ENCODE measurements around the gene STK11IP. TPM values are rescaled to one million over a fixed set of nuclear protein-coding genes. Genes with fewer than 3 reads are reported as not detected.

STK11IP gene
- total RNA-seq, 1 experiment from 2014 or later: 35.6 TPM

DNA sequence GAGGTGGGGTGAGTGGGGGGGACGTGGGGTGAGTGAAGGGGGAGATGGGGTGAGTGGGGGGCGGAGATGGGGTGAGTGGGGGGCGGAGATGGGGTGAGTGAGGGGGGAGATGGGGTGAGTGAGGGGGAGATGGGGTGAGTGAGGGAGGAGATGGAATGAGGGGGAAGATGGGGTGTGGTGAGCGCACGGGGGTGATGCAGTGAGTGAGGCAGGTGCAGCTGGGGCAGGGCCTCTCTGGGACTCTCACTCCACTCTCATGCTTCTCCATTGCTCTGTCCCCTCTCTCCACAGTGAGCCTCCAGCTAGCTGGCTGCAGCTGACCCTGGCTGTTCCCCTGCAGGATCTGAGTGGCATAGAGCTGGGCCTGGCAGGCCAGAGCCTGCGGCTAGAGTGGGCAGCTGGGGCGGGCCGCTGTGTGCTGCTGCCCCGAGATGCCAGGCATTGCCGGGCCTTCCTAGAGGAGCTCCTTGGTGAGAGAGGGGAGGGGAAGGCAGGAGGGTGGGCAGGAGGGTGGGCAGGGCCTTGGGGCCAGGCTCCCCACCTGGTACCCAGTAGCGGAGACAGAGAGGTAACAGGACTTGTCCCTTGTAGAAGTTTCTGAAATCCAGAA lies 15.9 kb downstream of the STK11IP start:
- Histone ChIP-seq H3K27me3 (replicated peaks; ENCODE audit: insufficient read depth, low read depth, low read length, poor library complexity) (no peaks in the 10 kb centered on the region), H3K4me3 (ENCODE audit: low read depth, low read length, poor library complexity, severe bottlenecking) (no peak overlapping the region), H3K4me1 (ENCODE audit: insufficient read depth, low read length, poor library complexity, severe bottlenecking) (no peaks in the 10 kb centered on the region), H3K36me3 (ENCODE audit: insufficient read depth, low read length, poor library complexity, severe bottlenecking) (no peaks in the 10 kb centered on the region), H3K27ac (ENCODE audit: low read depth, low read length, poor library complexity, severe bottlenecking) (no peak overlapping the region), H3K9me3 (ENCODE audit: low read depth, low read length, poor library complexity, severe bottlenecking) (no peaks in the 10 kb centered on the region)
- no peak for TF ChIP-seq CTCF (conservative IDR thresholded peaks at IDR 0.05; ENCODE audit: low read depth, low read length)
- no peak for TF ChIP-seq EZH2 (IDR thresholded peaks at IDR 0.05; ENCODE audit: borderline replicate concordance, low read depth, low read length, poor library complexity, severe bottlenecking)
- intact Hi-C loops (cut with micrococcal nuclease; ENCODE audit: unreplicated experiment): no loop called here
- ChIA-PET CTCF (no interaction called here), POLR2A (ENCODE audit: low non-redundant PET) (no interaction called here)
- no peak for DNase-seq (ENCODE audit: low spot score)
- BruUV-seq (replicated peaks): no TSS peak

DNA sequence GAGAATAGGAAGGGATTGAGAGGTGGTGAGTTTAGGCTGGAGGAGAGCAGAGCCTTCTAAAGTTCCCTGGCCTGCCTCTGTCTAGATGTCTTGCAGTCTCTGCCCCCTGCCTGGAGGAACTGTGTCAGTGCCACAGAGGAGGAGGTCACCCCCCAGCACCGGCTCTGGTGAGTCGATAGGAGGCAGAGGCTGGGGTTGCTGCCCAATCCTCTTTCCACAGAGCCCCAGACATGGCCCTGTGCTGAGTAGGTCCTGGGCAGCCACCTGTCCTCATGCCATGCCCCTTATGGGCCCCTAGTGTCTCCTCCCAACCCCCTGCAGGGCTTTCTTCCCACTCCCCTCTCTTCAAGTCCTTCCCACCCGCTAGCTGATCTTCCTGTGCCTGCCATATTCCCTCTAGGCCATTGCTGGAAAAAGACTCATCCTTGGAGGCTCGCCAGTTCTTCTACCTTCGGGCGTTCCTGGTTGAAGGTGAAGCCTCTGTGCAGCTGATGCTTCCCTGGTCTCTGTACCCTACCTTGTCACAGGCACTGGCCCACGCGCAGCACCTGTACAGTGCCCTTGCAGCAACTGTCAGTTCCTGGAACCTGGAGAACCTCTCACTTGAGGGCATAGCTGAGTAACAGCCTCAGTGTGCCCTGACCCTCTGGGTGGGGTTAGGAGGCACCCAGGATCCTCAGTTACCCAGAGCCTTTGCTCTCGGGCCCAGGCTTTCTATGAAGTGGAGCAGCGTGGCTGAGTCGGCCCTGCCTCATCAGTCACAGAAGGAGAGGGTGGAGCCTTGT lies 16.6 kb downstream of the STK11IP start:
- no TSS peak for BruUV-seq (replicated peaks)
- H3K27me3 ChIP-seq (replicated peaks; ENCODE audit: insufficient read depth, low read depth, low read length, poor library complexity): no peaks in the 10 kb centered on the region
- H3K4me3 ChIP-seq (ENCODE audit: low read depth, low read length, poor library complexity, severe bottlenecking): no peak overlapping the region
- no peaks in the 10 kb centered on the region for H3K4me1 ChIP-seq (ENCODE audit: insufficient read depth, low read length, poor library complexity, severe bottlenecking)
- no peak overlapping the region for H3K27ac ChIP-seq (ENCODE audit: low read depth, low read length, poor library complexity, severe bottlenecking)
- CTCF ChIA-PET: no interaction called here
- no peaks in the 10 kb centered on the region for H3K36me3 ChIP-seq (ENCODE audit: insufficient read depth, low read length, poor library complexity, severe bottlenecking)
- TF ChIP-seq EZH2 (IDR thresholded peaks at IDR 0.05; ENCODE audit: borderline replicate concordance, low read depth, low read length, poor library complexity, severe bottlenecking): no peak
- no peak for TF ChIP-seq CTCF (conservative IDR thresholded peaks at IDR 0.05; ENCODE audit: low read depth, low read length)
- POLR2A ChIA-PET (ENCODE audit: low non-redundant PET): no interaction called here
- H3K9me3 ChIP-seq (ENCODE audit: low read depth, low read length, poor library complexity, severe bottlenecking): no peaks in the 10 kb centered on the region
- no peak for DNase-seq (ENCODE audit: low spot score)
- intact Hi-C loops (cut with micrococcal nuclease; ENCODE audit: unreplicated experiment): no loop called here

DNA sequence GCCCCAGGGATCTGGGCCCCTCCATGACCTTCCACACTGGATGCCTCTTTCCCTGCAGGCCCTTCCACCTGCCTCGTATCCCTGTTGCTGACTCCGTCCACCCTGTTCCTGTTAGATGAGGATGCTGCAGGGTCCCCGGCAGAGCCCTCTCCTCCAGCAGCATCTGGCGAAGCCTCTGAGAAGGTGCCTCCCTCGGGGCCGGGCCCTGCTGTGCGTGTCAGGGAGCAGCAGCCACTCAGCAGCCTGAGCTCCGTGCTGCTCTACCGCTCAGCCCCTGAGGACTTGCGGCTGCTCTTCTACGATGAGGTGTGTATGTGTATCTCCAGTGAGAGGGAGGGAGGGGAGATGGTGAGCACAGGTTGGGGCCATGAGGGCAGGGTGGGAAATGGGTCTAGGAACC lies 17.4 kb downstream of the STK11IP start:
- BruUV-seq (replicated peaks): no TSS peak
- intact Hi-C loops (cut with micrococcal nuclease; ENCODE audit: unreplicated experiment): no loop called here
- DNase-seq (ENCODE audit: low spot score): no peak
- Histone ChIP-seq H3K4me3 (ENCODE audit: low read depth, low read length, poor library complexity, severe bottlenecking) (no peak overlapping the region), H3K36me3 (ENCODE audit: insufficient read depth, low read length, poor library complexity, severe bottlenecking) (no peaks in the 10 kb centered on the region), H3K27ac (ENCODE audit: low read depth, low read length, poor library complexity, severe bottlenecking) (no peak overlapping the region), H3K9me3 (ENCODE audit: low read depth, low read length, poor library complexity, severe bottlenecking) (no peaks in the 10 kb centered on the region), H3K27me3 (replicated peaks; ENCODE audit: insufficient read depth, low read depth, low read length, poor library complexity) (no peaks in the 10 kb centered on the region), H3K4me1 (ENCODE audit: insufficient read depth, low read length, poor library complexity, severe bottlenecking) (no peaks in the 10 kb centered on the region)
- POLR2A ChIA-PET (ENCODE audit: low non-redundant PET): no interaction called here
- CTCF ChIA-PET: interaction anchor here (0.5 kb wide), 1 partner anchor 1487 kb away, joined by 3 read pairs; no protein-coding TSS in a partner anchor
- no peak for TF ChIP-seq EZH2 (IDR thresholded peaks at IDR 0.05; ENCODE audit: borderline replicate concordance, low read depth, low read length, poor library complexity, severe bottlenecking)
- no peak for TF ChIP-seq CTCF (conservative IDR thresholded peaks at IDR 0.05; ENCODE audit: low read depth, low read length)
